Left hindlimb (tissue), 1 donor: ENCODE measurements around the gene JAGN1.
A peak's percentile ranks its signal among the peaks of the same experiment; 100 is the strongest.
"Not testable (repeated sequence)": the region's sequence is repeated elsewhere in the genome, so short reads cannot be mapped to it uniquely, and the experiment has no call there.

Source experiments
- DNase-seq: peaks from one replicate; pipeline ENCODE4 v3.0.0-alpha.2; 2018

JAGN1 gene

DNA sequence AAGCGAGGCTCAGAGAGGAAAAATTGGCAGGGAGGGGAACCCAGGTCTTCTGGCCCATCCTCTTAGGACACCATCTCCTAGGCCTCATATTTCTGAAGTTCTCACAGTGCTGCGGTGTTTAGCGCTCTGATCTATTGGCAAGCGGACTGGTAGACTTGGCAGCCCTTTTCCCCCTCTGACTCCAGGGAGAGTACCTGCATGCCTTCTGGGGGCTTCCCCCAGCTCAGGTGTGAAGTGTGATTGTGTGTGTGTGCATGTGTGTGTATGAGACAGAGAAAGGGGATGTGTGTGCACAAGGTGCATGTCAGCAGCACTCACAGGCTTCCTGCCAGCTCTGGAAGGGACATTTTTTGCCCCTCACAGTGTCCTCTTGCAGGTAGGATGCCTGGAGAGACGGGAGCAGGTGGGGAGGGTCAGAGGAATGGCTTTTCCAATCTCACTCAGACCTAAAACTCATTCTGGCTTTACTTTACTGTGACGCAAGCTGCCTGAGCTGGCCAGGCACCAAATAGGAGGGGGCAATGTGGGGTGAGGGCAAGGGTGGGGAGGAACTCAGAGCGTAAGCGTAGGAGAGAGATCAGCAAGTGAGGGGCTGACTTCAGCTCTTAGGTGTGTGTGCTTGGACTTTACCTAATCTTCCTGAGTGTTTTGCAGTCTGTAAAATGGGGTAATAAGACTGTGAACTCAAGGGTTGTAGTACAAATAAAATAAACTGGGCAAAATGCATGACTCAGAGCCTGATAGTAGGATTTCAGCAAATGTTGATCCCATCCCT is 8.2 kb downstream of the JAGN1 start:
- no peak for DNase-seq

DNA sequence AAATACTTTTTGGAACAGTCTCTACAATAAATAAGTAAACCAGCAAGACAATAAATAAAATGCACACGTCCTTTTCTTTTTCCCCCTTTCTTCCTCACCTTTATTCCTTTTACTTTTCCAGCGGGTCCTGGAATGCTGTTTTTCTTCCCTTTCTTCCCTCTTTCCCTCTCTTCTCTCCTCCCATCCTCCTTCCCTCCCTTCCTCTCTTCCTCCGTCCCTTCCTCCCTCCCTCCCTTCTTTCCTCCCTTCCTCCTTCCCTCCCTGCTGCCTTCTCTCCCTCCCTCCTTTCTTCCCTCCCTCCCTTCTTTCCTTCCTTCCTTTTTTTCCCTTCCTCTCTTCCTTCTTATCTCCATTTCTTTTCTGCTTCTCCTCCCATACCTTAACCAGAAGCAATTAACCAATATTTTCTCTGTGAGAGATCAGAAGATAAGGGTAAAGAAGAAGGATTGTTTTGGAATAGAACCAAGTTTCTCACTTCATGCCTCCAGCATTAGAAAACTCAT is 8.9 kb downstream of the JAGN1 start:
- no peak for DNase-seq

DNA sequence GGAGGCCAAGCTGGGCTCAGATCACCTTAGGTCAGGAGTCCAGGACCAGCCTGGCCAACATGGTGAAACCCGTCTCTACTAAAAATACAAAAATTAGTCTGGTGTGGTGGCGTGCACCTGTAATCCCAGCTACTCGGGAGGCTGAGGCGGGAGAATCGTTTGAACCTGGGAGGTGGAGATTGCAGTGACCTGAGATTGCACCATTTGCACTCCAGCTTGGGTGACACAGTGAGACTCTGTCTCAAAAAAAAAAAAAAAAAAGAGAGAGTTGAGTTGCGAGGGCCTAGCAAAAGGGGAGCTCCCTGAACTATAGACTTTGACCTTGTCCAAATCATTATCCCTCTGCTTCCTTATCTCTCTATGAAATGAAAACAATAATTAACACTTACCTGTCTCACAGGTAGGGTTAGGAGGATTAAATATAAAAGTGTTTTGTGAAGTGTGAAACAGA is 10.6 kb downstream of the JAGN1 start:
- not testable (repeated sequence) for DNase-seq

DNA sequence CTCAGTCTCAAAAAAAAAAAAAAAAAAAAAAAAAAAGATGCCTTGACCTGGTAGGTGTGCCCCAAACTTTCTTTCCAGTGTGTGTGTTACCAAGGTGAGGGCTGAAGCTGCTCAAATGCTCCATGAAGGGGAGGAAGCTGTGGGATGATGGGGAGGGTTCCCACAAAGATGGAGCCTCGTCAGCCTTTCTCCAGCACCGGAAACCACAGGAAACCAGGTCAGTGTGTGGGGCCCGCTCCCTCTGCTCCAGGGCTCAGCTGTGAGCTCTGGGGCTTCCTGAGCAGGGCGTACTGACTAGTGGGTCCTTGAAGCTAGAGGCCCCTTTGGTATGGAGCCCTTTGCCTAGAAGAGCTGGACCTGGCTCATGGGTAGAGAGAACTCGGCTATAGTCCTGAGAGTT is 11.6 kb downstream of the JAGN1 start:
- no peak for DNase-seq

DNA sequence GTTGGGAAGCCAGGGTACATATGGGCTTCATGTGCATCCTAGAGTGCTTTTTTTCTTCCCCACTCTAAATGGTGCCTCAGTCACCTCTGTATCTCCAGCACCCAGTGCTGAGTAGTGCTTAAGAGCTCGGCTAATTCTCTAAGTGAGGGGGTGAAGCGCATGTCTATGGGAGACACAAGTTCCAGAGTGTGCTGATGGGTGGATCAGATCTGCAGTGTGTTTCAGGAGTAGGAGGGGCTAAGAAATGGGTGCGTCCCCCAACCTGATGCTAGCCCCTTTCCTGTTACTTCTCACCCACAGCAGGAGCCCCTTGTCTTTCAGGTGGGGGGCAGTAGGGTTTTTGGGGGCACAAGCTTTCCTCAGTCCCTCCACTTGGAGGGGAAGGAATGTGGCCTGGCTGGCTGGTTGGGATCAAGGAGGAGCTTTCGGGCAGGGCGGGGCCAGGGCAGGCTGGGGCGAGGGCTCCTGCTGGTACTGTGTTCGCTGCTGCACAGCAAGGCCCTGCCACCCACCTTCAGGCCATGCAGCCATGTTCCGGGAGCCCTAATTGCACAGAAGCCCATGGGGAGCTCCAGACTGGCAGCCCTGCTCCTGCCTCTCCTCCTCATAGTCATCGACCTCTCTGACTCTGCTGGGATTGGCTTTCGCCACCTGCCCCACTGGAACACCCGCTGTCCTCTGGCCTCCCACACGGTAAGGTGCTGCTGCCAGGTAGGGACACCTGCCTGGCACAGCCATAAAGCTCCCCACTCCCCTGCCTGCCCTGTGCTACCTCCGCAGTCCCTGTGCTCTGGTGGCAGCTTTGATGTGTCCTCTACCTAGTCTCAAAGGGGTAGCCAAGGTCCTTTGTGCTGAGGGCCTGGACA is 12.2 kb downstream of the JAGN1 start, which contains the start of gene IL17RE:
Gene IL17RE (plus strand): TSS at position 477 of the 866 bp plus-strand sequence. CDS start 85 bp downstream, at position 562.
- DNase-seq: no peak

DNA sequence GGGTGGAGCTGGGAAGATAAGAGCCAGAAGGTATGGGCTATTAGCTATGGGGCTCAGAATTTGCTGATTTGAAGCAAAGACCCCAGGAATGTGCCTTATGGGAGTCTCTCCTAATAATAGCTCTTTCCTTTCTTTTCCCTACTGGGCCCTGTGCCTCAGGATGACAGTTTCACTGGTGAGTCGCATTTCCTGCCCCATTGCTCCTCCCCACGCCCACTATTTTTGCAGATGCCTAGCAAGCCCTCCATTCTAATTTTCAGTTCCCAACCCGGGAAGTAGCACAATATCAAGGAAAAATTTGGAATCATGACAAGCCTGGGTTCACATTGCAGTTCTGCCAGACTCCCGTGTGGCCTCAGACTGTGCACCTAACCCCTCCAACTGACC is 12.8 kb downstream of the JAGN1 start:
- DNase-seq: no peak

DNA sequence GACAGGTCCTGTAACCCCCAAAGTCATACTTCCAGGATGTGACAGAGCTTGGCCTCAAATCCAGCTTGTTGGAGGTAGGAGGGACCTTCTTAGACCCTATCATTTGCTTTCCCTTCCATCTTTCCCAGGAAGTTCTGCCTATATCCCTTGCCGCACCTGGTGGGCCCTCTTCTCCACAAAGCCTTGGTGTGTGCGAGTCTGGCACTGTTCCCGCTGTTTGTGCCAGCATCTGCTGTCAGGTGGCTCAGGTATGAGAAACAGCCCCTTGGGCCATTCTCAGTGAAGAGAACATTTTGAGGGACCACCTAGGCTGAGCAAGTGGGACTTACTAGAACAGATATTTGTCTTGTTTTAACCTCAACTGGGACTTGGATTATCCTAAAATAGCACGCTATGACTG is 13.5 kb downstream of the JAGN1 start:
- no peak for DNase-seq

DNA sequence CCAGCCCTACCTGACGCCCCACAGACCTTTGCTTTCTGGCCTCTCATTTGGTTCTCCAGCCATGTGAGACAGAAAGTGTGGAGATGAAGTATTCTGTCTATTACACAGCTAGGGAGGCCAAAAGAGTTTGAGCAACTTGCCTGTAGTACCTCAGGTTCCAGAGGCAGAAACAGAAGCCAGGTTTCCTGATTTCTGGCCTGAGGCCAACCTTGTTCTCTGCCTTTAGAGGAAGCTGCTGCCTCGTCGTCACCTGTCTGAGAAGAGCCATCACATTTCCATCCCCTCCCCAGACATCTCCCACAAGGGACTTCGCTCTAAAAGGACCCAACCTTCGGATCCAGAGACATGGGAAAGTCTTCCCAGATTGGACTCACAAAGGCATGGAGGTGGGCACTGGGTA is 16.1 kb downstream of the JAGN1 start:
- DNase-seq: no peak

DNA sequence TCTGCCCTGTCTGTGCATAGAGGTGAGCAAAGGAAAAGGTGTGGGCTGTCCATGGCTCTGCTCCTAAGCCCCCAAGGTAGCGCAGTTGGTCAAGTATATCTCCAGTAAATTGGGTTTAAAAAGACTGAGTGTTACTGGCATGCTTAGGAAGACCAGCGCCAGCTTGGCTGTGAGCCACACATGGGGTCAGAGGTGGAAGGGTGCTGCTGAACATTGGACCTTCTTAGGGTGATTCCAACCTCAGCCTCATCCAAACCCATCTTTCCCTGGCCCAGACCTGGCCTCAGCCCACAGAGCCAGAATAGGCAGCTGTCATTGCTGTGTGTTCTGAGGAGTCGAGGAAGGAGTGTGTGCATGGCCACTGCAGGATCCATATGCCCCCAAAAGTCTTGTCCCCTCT is 17.9 kb downstream of the JAGN1 start:
- DNase-seq: no peak

DNA sequence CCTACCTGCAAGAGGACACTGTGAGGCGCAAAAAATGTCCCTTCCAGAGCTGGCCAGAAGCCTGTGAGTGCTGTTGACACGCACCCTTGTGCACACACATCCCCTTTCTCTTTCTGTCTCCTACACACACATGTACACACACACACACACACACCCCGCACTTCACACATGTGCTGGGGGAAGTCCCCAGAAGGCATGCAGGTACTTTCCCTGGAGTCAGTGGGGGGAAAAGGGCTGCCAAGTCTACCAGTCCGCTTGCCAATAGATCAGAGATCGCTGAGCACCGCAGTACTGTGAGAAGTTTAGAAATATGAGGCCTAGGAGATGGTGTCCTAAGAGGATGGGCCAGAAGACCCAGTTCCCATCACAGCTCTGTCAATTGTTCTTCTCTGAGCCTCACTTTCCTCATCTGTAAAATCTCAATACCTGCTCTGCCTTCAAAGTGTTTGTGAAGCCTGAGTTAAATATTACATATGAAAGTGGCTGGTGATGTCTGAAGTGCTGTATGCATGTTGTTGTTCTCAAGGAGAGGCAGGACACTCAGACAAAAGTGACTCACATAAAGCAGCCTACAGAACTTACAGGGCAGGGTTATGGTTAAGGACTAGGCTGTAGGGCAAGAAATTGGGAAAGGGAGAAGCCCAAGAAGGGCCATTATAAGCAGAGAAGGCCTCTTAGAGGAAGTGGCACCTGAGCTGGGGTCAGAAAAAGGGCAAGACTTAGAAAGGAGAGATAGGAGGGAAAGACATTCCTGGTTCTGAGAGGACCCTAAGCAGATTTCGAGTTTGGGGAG is 19.0 kb downstream of the JAGN1 start:
- no peak for DNase-seq

DNA sequence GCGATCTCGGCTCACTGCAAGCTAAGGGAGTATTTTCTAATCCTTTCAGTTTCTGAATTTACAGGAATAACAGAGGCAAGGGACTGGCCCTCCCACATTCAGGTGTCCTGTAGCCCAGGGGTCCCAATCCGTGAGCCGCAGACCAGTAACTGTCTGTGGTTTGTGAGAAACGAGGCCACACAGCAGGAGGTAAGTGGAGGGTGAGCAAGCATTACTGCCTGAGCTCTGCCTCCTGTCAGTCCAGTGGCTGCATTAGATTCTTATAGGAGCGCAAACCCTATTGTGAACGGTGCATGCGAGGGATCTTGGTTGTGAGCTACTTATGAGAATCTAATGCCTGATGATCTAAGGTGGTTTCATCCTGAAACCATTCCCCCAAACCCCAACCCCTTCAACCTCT is 21.5 kb downstream of the JAGN1 start:
- no peak for DNase-seq

DNA sequence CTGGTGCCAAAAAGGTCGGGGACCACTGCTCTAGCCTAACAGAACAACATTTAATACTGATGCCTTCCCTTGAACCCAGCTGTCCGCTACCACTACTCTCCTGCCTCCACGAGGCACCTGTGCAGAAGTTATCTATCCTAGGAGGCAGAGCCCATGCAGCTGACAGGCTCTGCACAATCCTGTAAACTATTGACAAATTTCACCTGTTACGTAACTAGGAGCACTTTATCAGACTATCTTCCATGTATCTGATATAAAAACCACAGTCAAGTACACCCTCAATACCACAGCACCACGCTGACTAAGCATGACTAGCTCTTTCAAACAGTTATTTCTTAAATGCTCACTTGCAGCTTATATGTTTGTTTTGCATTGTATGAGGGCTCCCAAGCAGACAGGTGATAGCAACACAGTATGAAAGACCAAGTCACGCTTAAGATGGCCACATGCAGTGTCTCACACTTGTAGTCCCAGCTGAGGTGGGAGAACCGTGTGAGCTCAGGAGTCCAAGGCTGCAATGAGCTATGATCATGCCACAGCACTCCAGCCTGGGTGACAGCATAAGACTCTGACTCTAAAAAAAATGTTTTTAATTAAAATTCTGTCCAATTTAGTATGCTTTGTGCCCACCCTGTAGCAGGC is 22.0 kb downstream of the JAGN1 start:
- DNase-seq: no peak

DNA sequence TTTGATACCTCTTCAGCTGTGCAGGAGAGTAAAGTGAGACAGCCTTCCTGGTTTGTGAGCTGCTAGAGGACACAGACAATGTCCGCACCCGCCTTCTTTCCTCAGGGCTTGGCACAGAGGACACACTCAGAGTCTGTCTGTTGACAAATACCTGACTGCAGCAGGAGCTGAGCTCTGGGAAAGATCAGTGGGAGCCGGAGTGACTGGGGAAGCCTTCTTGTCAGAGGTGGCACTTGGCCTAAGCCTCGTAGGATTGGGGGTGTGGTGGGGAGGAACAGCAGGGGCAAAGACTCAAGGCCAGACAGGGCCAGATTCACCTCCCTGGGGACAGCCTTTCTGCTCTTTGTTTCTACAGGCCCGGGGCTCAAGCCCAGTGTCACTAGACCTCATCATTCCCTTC is 23.2 kb downstream of the JAGN1 start:
- DNase-seq: no peak

DNA sequence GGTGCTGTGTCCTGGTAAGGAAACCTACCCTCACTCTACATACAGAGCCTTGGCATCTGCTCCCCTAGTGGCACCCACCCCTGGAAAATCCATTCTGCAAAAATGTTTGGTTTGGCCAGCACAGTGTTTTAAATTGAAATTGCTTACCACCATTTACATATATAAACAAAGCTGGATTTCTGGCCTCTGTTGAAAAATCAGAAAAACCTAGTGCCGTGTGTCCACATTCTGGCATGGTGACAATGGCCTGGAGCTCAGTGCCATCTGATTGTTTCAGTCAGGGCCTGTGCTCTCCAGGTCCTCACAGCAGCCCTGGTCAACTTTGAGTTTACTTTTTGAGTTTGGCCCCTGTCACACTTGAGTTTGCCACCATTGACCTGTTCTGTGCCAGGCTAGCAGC is 23.6 kb downstream of the JAGN1 start:
- DNase-seq: no peak

DNA sequence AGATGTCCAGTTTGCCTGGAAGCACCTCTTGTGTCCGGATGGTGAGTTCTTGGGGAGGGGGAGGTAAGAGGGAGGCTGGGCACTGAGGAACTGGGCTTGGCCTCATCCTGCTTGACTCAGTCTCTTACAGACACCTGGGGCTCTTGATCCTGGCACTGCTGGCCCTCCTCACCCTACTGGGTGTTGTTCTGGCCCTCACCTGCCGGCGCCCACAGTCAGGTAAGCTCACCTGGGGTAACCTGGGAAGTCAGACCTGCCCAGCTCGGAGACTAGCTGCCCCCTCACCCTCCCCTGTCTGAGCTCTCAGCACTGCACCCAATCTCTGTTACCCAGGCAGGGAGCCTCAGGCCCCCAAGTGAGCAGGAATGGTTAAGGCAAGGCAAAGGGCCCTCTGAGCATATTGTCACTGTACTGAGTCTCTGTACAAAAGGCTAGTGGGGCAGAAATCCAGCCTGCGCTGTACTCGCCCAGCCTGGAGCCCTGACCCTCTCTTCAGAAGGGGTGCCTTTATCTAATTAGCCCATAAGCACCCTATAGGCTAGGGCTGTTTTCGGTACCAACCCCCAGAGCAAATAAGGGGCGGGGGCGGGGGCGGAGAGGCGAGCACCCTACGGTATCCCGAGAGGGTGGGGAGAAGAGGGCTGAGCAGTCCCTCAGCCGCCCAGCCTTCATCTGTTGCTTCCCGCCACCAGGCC is 24.3 kb downstream of the JAGN1 start:
- DNase-seq: no peak

DNA sequence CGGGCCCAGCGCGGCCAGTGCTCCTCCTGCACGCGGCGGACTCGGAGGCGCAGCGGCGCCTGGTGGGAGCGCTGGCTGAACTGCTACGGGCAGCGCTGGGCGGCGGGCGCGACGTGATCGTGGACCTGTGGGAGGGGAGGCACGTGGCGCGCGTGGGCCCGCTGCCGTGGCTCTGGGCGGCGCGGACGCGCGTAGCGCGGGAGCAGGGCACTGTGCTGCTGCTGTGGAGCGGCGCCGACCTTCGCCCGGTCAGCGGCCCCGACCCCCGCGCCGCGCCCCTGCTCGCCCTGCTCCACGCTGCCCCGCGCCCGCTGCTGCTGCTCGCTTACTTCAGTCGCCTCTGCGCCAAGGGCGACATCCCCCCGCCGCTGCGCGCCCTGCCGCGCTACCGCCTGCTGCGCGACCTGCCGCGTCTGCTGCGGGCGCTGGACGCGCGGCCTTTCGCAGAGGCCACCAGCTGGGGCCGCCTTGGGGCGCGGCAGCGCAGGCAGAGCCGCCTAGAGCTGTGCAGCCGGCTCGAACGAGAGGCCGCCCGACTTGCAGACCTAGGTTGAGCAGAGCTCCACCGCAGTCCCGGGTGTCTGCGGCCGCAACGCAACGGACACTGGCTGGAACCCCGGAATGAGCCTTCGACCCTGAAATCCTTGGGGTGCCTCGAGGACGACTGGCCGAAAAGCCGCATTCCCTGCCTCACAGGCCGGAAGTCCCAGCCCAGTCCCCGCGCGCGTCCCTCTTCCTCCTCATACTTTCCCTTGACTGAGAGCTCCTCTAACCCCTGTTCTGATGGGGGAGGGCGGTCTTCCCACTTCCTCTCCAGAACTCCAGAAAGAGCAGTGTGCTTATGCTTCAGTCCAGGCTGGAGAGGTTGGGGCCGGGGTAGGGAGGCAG is 25.1 kb downstream of the JAGN1 start:
- peak; percentile 88 for DNase-seq

DNA sequence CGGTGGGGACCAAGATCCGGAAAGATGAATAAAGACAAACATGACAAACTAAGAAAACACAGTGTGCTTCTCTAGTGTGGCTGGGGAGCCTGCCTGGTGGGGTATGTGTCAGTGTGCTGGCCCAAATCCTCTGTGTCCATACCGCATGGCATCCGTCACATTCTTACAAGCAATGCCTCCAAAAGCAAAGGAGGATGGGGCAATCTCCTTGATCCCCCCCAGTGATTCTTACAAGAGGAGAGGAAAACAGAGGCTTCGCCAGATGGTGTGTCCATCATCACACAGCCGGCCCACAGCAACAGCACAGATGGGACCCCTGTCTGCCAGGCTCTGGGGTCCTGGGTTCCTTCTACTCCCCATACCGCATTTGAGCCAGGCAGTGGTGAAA is 25.9 kb downstream of the JAGN1 start:
- DNase-seq: peak; percentile 43

DNA sequence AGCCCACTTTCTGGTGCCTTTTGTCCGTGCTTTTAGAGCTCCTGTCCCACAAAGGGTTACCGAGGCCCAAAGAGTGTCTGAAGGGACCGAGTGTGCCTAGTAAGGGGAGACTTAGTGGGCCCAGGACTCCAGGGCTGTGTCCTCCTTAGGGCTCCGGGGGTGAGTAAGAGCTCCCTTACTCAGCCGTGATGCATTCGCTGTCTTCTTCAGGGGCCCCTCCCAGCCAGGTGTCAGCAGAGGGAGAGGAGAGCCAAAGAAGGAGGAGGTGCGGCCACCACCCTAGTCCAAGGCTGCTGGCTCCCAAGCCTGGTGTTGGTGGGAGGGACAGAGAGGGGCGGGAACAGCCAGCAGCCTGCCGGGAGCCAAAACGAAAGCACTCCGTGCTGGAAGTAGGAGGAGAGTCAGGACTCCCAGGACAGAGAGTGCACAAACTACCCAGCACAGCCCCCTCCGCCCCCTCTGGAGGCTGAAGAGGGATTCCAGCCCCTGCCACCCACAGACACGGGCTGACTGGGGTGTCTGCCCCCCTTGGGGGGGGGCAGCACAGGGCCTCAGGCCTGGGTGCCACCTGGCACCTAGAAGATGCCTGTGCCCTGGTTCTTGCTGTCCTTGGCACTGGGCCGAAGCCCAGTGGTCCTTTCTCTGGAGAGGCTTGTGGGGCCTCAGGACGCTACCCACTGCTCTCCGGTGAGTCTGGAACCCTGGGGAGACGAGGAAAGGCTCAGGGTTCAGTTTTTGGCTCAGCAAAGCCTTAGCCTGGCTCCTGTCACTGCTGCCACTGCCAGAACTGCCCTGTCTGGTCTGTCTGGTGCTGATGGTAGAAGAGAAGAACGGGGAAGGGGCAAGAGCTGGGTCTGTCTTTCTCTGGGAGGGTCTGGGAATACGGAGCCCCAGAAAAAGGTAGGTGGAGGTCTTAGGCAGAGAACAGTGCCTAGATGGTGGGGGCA is 26.6 kb downstream of the JAGN1 start, which contains the start of gene IL17RC:
Gene IL17RC (plus strand): TSS at position 365 of the 947 bp plus-strand sequence. CDS start 218 bp downstream, at position 583.
- peak; percentile 93 for DNase-seq

DNA sequence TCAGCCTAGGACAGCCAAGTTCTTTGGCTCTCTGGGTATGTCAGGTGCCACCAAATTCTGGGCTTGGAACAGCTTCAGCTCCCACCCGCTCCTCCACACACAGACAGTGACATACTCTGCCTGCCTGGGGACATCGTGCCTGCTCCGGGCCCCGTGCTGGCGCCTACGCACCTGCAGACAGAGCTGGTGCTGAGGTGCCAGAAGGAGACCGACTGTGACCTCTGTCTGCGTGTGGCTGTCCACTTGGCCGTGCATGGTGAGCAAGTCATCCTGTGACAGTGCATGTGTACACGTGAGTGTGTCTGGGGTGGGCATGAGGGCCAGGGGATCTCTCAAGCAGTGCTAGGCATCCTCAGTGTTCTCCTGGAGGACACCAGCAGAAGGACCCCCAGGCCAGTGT is 27.4 kb downstream of the JAGN1 start:
- DNase-seq: no peak
